Esophagus squamous epithelium (tissue), 5 donors: ENCODE measurements around the gene PSMB9. TPM values are rescaled to one million over a fixed set of nuclear protein-coding genes. Genes with fewer than 3 reads are reported as not detected.

Experiments
- DNase-seq: peaks from one replicate; lab custom pipeline; 2025; lab: John Stamatoyannopoulos, UW
- H3K27ac ChIP-seq, 4 donors: fragments of 200-600 bp; sonication (generic); one replicate each; pipeline ENCODE4 v1.5.1; 2016 to 2019; ENCODE audit warnings: mild to moderate bottlenecking in 1 of 4
- H3K27me3 ChIP-seq, 4 donors: fragments of 200-600 bp; sonication (generic); 1 replicate in 3 of 4; 2 replicates in 1 of 4; pipeline versions ENCODE4 v1.5.1 to v1.6.0; 2017 to 2021; ENCODE audit warnings: antibody characterized with exemption in 1 of 4
- H3K36me3 ChIP-seq, 3 donors: fragments of 200-600 bp; sonication (generic); one replicate each; pipeline ENCODE4 v1.5.1; 2016 to 2019
- H3K4me1 ChIP-seq, 3 donors: fragments of 200-600 bp; sonication (generic); one replicate each; pipeline ENCODE4 v1.5.1; 2017 to 2019
- H3K4me3 ChIP-seq, 4 donors: fragments of 200-600 bp; sonication (generic); 1 replicate in 3 of 4; 2 replicates in 1 of 4; pipeline ENCODE4 v1.5.1; 2016 to 2019; ENCODE audit warnings: mild to moderate bottlenecking in 2 of 4, moderate library complexity in 1 of 4
- H3K9me3 ChIP-seq, 3 donors: fragments of 200-600 bp; sonication (generic); one replicate each; pipeline ENCODE4 v1.5.1; 2016 to 2019
- CTCF ChIP-seq, 6 experiments: fragments of 450-650 bp in 4 of 6; fragments of 200-600 bp in 2 of 6; sonication (generic) in 2 of 6; IDR thresholded peaks; one replicate each; pipeline ENCODE4 v1.5.1; 2016 to 2019; ENCODE audit warnings: antibody characterized with exemption in 6 of 6, mild to moderate bottlenecking in 4 of 6, moderate library complexity in 4 of 6
- POLR2A ChIP-seq, 4 donors: fragments of 450-650 bp; IDR thresholded peaks; one replicate each; pipeline ENCODE4 v1.6.1; 2017; ENCODE audit warnings: antibody characterized with exemption in 4 of 4, mild to moderate bottlenecking in 4 of 4, moderate library complexity in 3 of 4
- WGBS, 2 donors: methylation state at CpG; one replicate each; pipeline ENCODE4 v1.1.5; 2018; 5-methylcytosine and 5-hydroxymethylcytosine counted together
- intact Hi-C: fragments of 100-400 bp; cut with DNase I; formaldehyde crosslinking; loops from one replicate; pipeline ENCODE4 v1.15.0; 2022
- total RNA-seq, 4 donors: library from RNA; depleted of rRNA; stranded (reverse); fragments of >200 nt; gene quantifications; one replicate each; pipeline ENCODE4 v1.1.0, GENCODE V29; 2016
- donor health status: DM: yes; HTN: yes; CAD: no.

PSMB9 gene
- total RNA-seq, 4 donors from 2014 or later: 5.2 to 93.7 (median 12.0) TPM

GRCh38 chr6:32825966-32826365, 28.0 kb upstream of the PSMB9 start:
- peak overlapping the region in 2 of 4 donors; percentile 2 to 31 for H3K27ac ChIP-seq
- intact Hi-C loops: no loop called here
- H3K4me1 ChIP-seq: peaks cover 0 to 2% (median 0%) of the 10 kb centered on the region in 3 donors

GRCh38 chr6:32827025-32827424, 27.0 kb upstream of the PSMB9 start:
- 65 to 69% methylated on average over 3 of the region's 3 CpGs for WGBS, 2 donors
- no peak overlapping the region for H3K4me3 ChIP-seq
- H3K4me1 ChIP-seq: peaks cover 0 to 2% (median 0%) of the 10 kb centered on the region in 3 donors
- intact Hi-C loops: no loop called here
- no peak overlapping the region for H3K27ac ChIP-seq
- H3K27me3 ChIP-seq: no peaks in the 10 kb centered on the region
- no peak for TF ChIP-seq POLR2A (IDR thresholded peaks at IDR 0.05)
- no peak for TF ChIP-seq CTCF (IDR thresholded peaks at IDR 0.05)
- no peak for DNase-seq
- H3K9me3 ChIP-seq: no peaks in the 10 kb centered on the region
- H3K36me3 ChIP-seq: peaks cover 19 to 48% (median 23%) of the 10 kb centered on the region in 3 donors

More at GRCh38 chr6:32825966-32826365, 28.0 kb upstream of the PSMB9 start:
- H3K9me3 ChIP-seq: no peaks in the 10 kb centered on the region
- H3K36me3 ChIP-seq: peaks cover 14 to 37% (median 18%) of the 10 kb centered on the region in 3 donors
- DNase-seq: no peak
- TF ChIP-seq CTCF (IDR thresholded peaks at IDR 0.05) (peak in 5 of 6 experiments; percentile 14 to 50 (median 30)), POLR2A (IDR thresholded peaks at IDR 0.05) (no peak)
- no peak overlapping the region for H3K4me3 ChIP-seq
- no peaks in the 10 kb centered on the region for H3K27me3 ChIP-seq
- WGBS, 2 donors: 49 to 55% methylated on average over 2 of the region's 2 CpGs

GRCh38 chr6:32829495-32829894, 24.5 kb upstream of the PSMB9 start:
- Histone ChIP-seq H3K9me3 (no peaks in the 10 kb centered on the region), H3K4me1 (peaks cover 0 to 2% (median 0%) of the 10 kb centered on the region in 3 donors), H3K36me3 (peaks cover 19 to 68% (median 26%) of the 10 kb centered on the region in 3 donors), H3K27me3 (no peaks in the 10 kb centered on the region), H3K4me3 (no peak overlapping the region), H3K27ac (no peak overlapping the region)
- intact Hi-C loops: no loop called here
- DNase-seq: no peak
- TF ChIP-seq CTCF (IDR thresholded peaks at IDR 0.05) (no peak), POLR2A (IDR thresholded peaks at IDR 0.05) (no peak)
- WGBS, 2 donors: 66% methylated on average over 6 to 7 of the region's 7 CpGs

- intact Hi-C loops: no loop called here
- no peak overlapping the region for H3K4me3 ChIP-seq
- 83 to 97% methylated on average over 3 to 5 of the region's 5 CpGs for WGBS, 2 donors
- H3K27ac ChIP-seq: no peak overlapping the region
- TF ChIP-seq POLR2A (IDR thresholded peaks at IDR 0.05) (no peak), CTCF (IDR thresholded peaks at IDR 0.05) (no peak)
- peaks cover 19 to 73% (median 31%) of the 10 kb centered on the region in 3 donors for H3K36me3 ChIP-seq
- H3K27me3 ChIP-seq: no peaks in the 10 kb centered on the region
- DNase-seq: no peak
- no peaks in the 10 kb centered on the region for H3K9me3 ChIP-seq
- peaks cover 0 to 2% (median 0%) of the 10 kb centered on the region in 3 donors for H3K4me1 ChIP-seq
Measured at GRCh38 chr6:32830017-32830416, 24.0 kb upstream of the PSMB9 start.

- no peak overlapping the region for H3K4me3 ChIP-seq
- intact Hi-C loops: no loop called here
- H3K27ac ChIP-seq: no peak overlapping the region
- no peaks in the 10 kb centered on the region for H3K27me3 ChIP-seq
- WGBS, 2 donors: 49 to 66% methylated on average over 5 of the region's 5 CpGs
- no peak for DNase-seq
- TF ChIP-seq CTCF (IDR thresholded peaks at IDR 0.05) (no peak), POLR2A (IDR thresholded peaks at IDR 0.05) (no peak)
- H3K9me3 ChIP-seq: no peaks in the 10 kb centered on the region
- peaks cover 19 to 83% (median 35%) of the 10 kb centered on the region in 3 donors for H3K36me3 ChIP-seq
- H3K4me1 ChIP-seq: peaks cover 0 to 2% (median under 1%) of the 10 kb centered on the region in 3 donors
Measured at GRCh38 chr6:32830936-32831335, 23.1 kb upstream of the PSMB9 start.
